GM19043 (cell line): ENCODE measurements around the gene RABGAP1L.
"Not testable (repeated sequence)": the region's sequence is repeated elsewhere in the genome, so short reads cannot be mapped to it uniquely, and the experiment has no call there.

ENCODE experiments used
- ATAC-seq: cut with Tn5 transposase; IDR thresholded peaks from one replicate; pipeline ENCODE4 v1.9.1; 2021; ENCODE audit warnings: low read depth; ENCODE audit not compliant: unreplicated experiment

The RABGAP1L gene

DNA sequence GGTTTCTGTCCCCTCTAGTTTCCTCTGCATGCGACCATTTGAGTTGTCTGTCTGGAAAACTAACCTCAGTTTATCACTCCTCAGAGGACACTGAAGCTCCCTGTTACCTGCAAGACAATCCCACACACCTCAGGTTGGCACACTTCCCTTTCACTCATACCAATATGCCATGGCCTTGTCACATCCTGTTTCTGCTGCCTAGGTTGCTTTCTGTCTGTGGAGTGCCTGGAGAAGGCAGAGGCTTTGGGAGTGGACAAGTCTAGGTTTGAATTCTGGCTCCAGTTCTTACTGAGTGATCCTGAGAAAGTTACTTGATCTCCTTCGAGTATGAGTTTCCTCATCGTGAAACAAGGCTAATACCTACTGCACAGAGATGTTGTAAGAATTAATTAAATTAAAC, 668.9 kb downstream of the RABGAP1L start:
- ATAC-seq = no peak

DNA sequence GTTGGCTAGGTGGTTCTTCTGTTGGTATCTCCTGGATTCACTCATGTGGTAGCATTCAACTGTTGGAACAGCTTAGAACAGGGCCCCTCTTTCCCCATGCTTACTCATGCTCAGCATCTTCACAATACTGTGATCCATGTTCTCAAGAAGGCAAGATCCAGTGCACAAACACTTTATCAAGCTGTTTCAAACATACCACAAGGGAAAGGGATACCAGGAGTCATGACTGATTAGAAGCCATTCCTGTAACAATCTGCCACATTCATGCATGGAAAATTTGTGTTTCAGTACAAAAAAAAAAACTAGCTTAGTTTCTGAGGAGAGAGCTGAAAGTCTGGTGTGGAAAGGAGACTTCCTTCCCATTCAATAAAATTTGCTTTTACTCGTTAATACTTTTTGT, 670.7 kb downstream of the RABGAP1L start:
- ATAC-seq = no peak

DNA sequence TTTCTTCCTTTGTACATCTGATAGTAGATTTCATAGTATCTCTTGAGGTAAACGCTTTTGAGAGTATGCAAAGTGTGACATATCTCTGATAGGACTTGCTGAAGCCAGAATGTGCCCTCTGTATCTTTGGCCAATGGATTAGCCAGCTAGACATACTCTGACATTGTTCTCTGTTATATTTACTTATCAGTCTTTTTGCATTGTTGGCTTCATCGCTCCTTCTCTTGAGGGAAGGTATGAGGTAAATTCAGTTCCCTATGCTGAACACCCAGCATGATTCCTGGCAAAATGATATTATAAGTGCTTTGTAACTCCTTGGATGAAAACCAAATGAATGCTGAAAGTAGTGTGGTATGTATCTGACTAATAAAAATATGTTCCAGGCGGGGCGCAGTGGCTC, 677.2 kb downstream of the RABGAP1L start:
- ATAC-seq = no peak

DNA sequence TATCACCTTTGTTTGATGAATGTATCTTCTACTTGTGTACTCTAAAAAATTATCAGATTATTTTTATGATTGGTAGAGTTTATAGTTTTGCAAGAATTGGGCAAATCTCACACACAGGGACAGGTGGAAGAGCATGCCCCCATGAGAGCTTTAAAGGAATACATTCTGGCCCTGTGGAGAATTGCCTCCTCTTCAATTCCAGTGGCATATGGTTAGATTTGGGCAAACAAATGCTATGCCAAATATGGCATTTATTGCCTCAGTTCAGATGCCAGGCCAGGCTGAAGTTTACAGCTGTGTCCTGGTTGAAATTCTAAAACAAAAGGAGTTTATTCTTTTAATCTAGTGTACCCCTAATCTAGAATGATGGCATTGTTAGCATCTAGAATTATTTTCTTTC, 678.1 kb downstream of the RABGAP1L start:
- no peak for ATAC-seq

DNA sequence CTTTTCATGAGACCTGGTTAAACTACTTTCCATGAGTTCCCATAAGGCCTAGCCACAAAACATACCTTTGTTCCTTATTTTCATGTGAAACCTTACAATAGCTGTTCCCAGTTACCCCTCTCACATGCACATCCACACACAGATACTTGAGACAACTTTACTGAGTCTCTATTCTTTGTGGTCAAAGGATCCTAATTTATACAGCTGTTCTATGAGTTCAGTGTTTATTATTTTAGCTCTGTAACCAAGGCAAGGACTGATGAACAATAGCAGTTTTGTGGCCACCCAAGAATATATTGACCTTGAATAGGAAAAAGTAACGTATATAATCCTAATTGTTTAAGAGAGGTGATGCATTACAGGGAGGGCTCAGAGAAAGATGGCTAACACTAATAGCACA, 679.9 kb downstream of the RABGAP1L start:
- ATAC-seq = no peak

DNA sequence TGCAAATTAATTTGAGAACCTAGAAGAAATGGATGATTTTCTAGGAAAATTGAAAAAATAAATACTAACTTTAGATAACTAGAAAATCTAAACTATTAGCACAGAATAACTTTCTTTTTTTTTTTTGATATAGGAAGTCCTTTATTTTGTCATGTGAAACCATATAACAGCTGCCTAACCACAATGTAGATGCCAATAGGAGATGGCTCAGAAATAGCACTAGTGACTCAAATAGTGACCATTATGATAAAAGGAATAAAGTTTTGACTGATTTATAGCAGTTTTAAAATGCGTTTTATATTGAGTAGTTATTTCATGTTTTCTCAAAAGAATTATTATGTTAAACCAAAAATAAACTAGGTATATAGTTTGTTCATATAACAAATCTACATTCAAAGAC, 682.4 kb downstream of the RABGAP1L start:
- ATAC-seq = no peak

DNA sequence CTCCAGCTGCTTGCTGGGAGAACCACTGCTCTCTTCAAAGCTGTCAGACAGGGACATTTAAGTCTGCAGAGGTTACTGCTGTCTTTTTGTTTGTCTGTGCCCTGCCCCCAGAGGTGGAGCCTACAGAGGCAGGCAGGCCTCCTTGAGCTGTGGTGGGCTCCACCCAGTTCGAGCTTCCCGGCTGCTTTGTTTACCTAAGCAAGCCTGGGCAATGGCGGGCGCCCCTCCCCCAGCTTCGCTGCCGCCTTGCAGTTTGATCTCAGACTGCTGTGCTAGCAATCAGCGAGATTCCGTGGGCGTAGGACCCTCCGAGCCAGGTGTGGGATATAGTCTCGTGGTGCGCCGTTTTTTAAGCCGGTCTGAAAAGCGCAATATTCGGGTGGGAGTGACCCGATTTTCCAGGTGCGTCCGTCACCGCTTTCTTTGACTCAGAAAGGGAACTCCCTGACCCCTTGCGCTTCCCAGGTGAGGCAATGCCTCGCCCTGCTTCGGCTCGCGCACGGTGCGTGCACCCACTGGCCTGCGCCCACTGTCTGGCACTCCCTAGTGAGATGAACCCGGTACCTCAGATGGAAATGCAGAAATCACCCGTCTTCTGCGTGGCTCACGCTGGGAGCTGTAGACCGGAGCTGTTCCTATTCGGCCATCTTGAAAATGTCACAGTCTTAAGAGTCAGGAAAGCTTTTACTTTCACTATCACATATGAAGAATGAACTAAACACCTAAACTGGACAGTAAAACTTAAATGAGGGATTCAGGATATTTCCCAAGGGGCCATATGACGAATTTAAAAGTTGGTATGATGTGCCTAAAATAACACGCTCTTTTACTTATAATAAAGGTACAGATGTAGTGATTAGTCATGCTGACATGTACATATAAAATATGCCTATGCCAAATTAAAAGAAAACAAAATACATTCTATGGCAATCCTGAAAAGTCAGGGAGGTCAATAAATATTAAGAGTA, 689.6 kb downstream of the RABGAP1L start:
- not testable (repeated sequence) for ATAC-seq

DNA sequence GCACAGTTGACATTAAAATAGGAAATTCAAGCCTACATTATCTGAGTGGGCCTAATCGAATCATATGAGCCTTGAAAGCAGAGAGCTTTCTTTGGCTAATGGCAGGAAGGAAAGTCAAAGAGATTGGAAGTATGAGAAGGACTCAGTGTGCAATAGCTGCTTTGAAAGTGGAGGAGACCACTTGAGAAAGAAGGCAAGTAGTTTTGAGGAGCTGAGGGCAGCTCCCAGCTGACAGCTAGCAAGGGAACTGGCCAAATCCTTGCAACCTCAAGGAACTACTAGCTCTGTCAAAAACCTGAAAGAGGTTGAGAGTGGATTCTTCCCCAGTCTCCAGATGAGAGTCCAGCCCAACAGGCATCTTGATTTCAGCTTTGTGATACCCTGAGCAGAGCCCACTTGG, 691.4 kb downstream of the RABGAP1L start:
- ATAC-seq = no peak

DNA sequence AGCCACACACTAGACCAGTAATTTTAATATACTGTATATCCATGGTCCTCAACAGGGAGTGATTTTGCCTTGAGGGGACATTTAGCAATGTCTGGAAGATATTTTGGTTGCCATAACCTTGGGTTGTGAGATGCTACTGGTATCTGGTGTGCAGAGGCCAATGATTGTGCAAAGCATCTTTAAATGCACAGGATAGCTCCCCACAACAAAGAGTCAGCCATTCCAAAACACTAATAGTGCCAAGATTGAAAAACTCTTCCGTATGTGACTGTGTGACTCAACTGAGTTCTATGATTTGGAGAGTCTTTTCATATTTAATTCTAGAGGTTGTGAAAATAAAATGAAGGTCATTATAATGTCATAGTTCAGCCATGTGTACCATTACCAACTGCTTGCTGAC, 699.0 kb downstream of the RABGAP1L start:
- no peak for ATAC-seq

DNA sequence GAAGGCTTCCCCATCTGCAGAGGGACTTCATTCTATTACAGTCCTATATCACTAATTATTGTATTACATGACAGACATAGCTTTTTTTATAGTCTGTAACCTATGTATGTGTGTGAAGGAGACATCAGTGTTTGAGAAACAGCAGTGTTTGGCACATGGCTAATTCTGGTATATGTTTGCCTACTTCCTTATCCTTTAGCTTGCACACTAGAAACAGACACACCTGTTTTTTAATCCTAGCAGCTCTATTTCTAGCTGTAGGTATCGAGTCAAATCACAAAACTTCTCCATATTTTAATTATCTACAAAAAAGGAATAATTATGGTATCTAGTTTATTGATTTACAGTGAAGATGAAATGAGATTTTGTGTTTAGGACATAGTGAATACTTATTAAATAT, 711.0 kb downstream of the RABGAP1L start:
- no peak for ATAC-seq

DNA sequence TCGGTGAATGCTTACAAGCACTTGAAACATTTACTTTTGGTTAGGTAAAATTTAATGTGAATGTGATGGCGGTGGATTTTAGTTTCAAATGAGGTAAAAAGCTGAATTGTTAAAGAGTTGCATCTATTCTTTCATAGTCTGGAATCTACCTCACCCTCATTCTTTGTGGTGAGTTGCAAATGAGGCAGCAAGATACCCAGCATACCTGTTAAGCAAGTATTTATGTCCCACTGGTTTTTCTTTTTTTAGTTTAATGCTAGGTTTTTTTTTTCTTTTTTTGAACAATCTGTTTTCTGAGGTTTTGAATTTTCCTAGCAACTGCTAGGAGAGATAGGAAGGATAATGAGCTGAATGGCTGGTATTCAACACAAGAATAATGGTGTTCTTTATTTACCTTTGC, 712.6 kb downstream of the RABGAP1L start:
- ATAC-seq = no peak

DNA sequence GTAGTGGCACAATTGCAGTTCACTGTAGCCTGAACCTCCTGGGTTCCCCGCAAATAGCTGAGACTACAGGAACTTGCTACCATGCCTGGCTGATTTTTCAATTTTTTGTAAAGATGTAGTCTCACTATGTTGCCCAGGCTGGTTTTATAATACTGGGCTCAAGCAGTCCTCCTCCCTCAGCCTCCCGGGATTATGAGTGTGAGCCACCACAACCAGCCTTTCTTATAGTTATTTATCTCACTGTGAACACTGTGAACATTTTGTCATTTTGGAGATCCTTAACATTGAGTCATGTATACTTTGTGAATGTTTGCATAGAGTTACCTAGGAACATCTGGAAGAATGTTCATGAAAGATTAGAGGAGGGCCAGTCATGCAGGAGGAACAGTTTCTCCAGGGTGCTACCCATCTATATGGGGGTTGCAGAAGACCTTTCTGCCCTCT, 713.3 kb downstream of the RABGAP1L start:
- ATAC-seq = no peak

DNA sequence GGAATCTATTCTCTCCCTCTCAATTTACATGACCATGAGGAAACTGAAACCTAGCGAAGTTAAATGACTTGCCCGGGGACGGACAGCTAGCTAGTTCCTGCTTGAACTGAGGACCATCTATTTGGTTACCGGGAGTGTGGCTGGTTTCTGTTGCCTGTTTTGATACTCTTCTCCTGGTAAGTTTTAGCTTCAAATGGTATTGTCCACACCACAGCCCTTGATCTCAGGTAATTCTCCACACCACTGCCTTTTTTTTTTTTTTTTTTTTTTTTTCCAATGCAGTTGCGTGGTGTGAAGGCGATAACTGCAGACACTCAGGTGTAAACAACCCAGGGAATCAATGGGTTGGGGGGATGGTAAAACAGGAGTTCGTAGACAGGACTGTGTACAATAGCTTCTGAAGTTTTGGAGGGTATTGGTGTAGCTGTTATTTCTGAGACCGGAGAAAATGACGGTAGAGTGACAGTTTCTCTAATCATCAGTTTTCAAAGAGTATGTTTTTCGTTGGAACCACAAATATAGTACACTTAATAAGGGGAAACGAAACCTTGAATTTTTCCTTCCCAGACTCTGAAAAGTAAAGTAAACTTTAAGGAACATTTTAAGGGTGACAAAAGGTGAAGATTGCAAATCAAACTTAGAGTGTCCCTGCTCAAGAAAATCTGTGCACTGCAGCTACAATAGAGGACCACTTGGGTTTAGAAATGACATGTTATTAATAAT, 715.2 kb downstream of the RABGAP1L start:
- peak; percentile 69 for ATAC-seq

DNA sequence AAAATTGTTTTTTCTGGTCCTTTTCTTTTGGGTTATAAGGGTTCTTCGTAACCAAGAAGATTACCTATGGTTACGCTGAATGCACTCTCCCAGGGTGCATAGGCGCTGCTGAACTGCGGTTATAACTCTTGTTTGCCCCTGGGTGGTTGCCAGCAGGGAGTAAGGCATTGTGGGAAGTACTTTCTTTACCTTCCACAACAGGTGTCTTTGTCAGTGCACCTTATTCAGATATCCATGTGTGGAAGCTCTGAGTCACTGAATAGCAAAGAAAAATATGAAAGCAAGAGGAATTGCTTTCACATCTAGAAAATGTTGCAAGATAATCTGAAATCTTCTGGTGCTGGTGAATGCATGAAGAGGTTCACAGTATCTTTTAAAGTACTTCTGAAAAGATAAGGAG, 716.0 kb downstream of the RABGAP1L start:
- no peak for ATAC-seq

DNA sequence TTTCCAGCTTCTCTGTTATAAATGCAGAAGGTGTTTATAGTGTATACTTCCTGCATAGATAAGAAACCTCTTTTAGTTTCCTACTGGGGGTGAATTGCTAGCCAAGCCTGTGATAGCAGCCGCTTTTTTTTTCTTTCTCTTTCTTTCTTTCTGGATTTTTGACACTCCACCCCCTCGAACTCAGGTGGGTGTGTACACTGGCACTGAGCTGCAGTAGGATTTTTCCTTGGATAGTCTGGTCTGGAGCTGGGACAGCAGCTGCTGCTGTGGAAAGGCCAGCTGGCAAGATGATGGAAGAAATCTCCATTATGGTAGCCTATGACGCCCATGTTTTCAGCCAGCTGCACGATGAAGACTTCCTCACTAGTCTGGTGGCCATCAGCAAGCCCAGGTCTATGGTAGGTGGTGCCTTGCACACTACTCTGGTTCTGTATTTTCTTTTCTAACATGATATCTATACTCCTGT, 717.9 kb downstream of the RABGAP1L start:
- no peak for ATAC-seq

DNA sequence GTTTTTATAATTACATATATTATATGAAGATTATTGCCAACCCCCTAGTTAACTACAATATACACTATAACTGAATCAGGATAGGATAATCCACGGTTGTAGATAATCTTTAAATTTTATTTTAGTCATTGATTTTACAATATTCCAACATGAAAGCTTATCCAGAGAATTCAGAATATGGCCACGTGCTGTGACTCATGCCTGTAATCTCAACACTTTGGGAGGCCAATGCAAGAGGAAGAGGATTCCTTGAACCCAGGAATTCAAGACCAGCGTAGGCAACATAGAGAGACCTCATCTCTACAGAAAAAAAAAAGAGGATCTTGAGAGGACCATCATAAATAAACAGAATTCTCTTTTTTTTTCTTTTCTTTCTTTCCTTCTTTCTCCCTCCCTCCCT, 720.9 kb downstream of the RABGAP1L start:
- no peak for ATAC-seq

DNA sequence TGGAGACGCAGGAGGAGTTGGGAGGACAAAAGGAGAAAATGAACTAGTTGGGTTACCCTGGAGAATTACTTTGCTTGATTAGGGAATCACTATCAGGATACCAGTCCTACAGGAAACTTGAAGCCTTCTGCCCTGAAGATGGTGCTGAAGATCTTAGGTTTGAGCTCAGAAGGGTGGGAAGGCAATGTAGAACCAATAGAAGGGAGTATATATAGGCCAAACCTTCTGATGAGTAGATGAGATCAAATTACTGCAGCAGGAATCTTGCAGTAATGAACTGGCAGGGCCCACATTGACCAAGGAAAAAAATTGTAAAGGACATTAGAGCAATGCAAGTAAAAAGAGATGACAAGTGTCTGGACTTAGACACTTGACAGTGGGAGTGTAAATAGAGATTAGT, 724.1 kb downstream of the RABGAP1L start:
- no peak for ATAC-seq

DNA sequence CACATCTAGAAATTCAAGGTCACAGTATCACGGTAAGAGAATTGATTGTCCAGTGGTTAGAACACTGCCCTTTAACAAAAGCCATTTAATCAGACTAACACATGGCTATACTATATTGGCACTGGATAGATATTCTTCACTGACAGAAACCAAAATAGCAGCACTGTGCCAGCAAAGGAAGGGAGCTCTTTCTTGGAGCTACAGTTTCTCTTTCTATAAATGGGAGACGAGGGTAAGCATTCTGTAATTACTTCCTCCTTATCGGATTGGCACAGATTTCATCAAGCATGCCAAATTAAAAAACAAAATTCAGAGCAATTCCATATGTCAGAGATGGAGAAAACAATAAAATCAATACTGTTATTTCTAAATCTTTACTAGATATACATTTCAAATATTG, 724.7 kb downstream of the RABGAP1L start:
- ATAC-seq = no peak

DNA sequence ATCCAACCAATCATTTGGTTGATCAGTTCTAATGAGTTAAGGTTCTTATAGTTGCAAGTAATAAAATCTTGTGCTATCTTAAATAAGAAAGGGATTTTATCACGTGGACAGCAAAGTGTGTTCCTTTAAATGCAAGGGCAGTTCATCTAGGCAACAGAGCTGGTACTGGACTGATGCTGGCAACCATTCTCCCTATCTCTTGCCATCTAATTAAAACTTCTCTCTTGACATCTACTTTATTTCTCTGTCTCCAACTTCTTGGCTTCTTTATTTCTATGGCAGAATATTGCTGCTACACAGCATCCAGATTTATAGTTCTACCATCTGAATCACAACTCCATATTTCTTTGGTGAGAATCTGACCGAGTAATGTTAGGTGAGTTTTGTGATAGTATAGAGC, 725.2 kb downstream of the RABGAP1L start:
- no peak for ATAC-seq

DNA sequence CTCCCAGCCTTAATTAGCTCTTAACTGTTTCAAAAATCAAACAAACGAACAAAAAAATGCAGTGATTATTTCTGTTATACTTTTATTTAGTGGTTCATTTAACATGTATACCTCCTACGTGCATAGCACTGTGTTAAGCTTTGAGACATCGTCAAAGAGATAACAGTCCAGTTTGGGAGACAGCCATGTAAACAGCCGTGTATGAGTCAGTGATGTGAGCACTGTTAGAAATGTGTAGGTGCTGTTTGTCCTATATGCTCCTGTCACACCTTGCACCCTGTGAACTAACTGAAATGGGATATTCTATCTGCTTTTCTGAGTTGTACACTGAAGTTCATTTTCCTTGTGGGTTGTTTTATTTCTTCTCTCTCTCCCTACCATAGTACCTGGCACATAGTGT, 730.7 kb downstream of the RABGAP1L start:
- no peak for ATAC-seq

DNA sequence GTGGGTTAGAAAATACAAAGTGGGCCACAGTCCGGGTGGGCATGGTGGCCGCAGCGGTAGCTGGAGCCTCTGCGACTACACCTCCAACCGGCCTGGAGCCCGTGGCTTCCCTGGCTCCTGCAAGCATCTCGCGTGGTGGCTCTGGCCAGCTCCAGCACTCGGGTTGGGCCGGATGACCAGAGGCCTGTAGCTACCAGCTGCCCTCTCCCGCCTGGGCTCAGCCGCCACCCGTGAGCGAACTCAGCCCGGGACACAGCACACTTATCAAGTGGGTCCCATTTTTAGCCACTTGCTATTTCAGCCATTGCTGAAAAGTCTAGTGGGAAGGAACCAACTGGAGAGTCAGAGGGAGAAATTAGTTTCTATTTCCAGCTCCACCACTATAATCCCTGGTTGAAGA, 732.7 kb downstream of the RABGAP1L start:
- no peak for ATAC-seq
